ENCODE data around the gene ASPA.

- TF ChIP-seq, protein P1, sequence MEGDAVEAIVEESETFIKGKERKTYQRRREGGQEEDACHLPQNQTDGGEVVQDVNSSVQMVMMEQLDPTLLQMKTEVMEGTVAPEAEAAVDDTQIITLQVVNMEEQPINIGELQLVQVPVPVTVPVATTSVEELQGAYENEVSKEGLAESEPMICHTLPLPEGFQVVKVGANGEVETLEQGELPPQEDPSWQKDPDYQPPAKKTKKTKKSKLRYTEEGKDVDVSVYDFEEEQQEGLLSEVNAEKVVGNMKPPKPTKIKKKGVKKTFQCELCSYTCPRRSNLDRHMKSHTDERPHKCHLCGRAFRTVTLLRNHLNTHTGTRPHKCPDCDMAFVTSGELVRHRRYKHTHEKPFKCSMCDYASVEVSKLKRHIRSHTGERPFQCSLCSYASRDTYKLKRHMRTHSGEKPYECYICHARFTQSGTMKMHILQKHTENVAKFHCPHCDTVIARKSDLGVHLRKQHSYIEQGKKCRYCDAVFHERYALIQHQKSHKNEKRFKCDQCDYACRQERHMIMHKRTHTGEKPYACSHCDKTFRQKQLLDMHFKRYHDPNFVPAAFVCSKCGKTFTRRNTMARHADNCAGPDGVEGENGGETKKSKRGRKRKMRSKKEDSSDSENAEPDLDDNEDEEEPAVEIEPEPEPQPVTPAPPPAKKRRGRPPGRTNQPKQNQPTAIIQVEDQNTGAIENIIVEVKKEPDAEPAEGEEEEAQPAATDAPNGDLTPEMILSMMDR (IDR thresholded peaks at IDR 0.05) = no peak
- TF ChIP-seq EP300 (IDR thresholded peaks at IDR 0.05) = no peak
- no peak for TF ChIP-seq POLR2A (IDR thresholded peaks at IDR 0.05)
These were observed 42.1 kb upstream of the ASPA start, which contains the start of gene OR1E2 for GRCh38 chr17:3433741-3434140.

Data from tibial nerve (tissue), 4 donors.